K562 (cell line): ENCODE results near the gene ARHGAP24. TPM values are rescaled to one million over a fixed set of nuclear protein-coding genes. Genes with fewer than 3 reads are reported as not detected.

Source experiments
- ATAC-seq: fragments of 200-7000 bp; cut with Tn5 transposase; 3 replicates; pipeline ENCODE4 v1.9.1; 2020; ENCODE audit warnings: moderate library complexity
- BruUV-seq: library from RNA; stranded (reverse); fragments of 400-500 nt; replicated peaks from 2 replicates; lab custom pipeline; 2021; lab: Mats Ljungman, UMichigan
- CTCF ChIA-PET: fragments of 300-600 bp; formaldehyde crosslinking; extraction: SDS; loops from one replicate; lab custom pipeline; 2021; ENCODE audit warnings: low intra/inter-chr PET ratio; lab: Yijun Ruan, JAX
- POLR2A ChIA-PET: fragments of 300-600, 350-650 bp; sonication (Branson Sonifier 250); formaldehyde crosslinking; extraction: SDS; loops from one replicate; lab custom pipeline; 2021; ENCODE audit warnings: antibody characterized with exemption, inconsistent platforms; lab: Yijun Ruan, JAX
- DNase-seq, 4 experiments: peaks; one replicate each; pipeline versions ENCODE4 v3.0.0 to v3.0.0-alpha.2; 2011 to 2018; ENCODE audit warnings: low spot score in 3 of 4, mixed read lengths in 3 of 4; ENCODE audit errors: extremely low read depth in 1 of 4
- FAIRE-seq: peaks from 2 replicates; lab custom pipeline; 2011; peaks lifted over from hg19 to GRCh38; lab: Jason Lieb, UNC
- H2AFZ ChIP-seq: 2 replicates; pipeline ENCODE4 v1.6.0; 2011; ENCODE audit warnings: low read depth, low read length, control low read depth, inconsistent platforms
- H3K27ac ChIP-seq: fragments of 200-600 bp; 3 replicates; pipeline ENCODE4 v1.8.0; 2011; ENCODE audit warnings: low read depth, mild to moderate bottlenecking, control low read depth, inconsistent platforms, low read length, moderate library complexity, mixed read lengths; ENCODE audit errors: extremely low read depth
- H3K27me3 ChIP-seq, 2 experiments: fragments of 300-600 bp in 1 of 2; 2 replicates in 1 of 2; 3 replicates in 1 of 2; pipeline versions ENCODE4 v1.6.0 to v1.8.0; 2011; ENCODE audit warnings: inconsistent platforms in 2 of 2, low read length in 2 of 2, mild to moderate bottlenecking in 1 of 2, mixed read lengths in 1 of 2, moderate library complexity in 1 of 2; ENCODE audit not compliant: control insufficient read depth in 2 of 2, insufficient read depth in 2 of 2
- H3K36me3 ChIP-seq: fragments of 300-600 bp; 3 replicates; pipeline ENCODE4 v1.8.0; 2011; ENCODE audit warnings: mild to moderate bottlenecking, low read length, inconsistent platforms; ENCODE audit not compliant: control insufficient read depth, insufficient read depth
- H3K4me1 ChIP-seq, 2 experiments: fragments of 200-600 bp in 1 of 2; replicated peaks in 1 of 2; 2 replicates in 1 of 2; 3 replicates in 1 of 2; pipeline versions ENCODE4 v1.5.1 to v1.8.0; 2011; ENCODE audit warnings: inconsistent platforms in 2 of 2, low read length in 2 of 2, mild to moderate bottlenecking in 1 of 2, mixed read lengths in 1 of 2, moderate library complexity in 1 of 2; ENCODE audit not compliant: control insufficient read depth in 2 of 2, insufficient read depth in 2 of 2
- H3K4me2 ChIP-seq: 2 replicates; pipeline ENCODE4 v1.6.1; 2011; ENCODE audit warnings: low read length, control low read depth, inconsistent platforms, mixed read lengths; ENCODE audit not compliant: insufficient read depth
- H3K4me3 ChIP-seq: fragments of 200-600 bp; sonication (generic), shearing (Covaris generic); 2 replicates; pipeline ENCODE4 v1.5.1; 2016; ENCODE audit warnings: control low read depth, inconsistent platforms
- H3K79me2 ChIP-seq: fragments of 200-600 bp; 3 replicates; pipeline ENCODE4 v1.8.0; 2011; ENCODE audit warnings: low read length, inconsistent platforms; ENCODE audit not compliant: control insufficient read depth, insufficient read depth
- H3K9ac ChIP-seq, 2 experiments: 2 replicates each; pipeline versions ENCODE4 v1.6.0 to v1.6.1; 2011; ENCODE audit warnings: low read depth in 2 of 2, low read length in 2 of 2, control low read depth in 1 of 2, inconsistent platforms in 1 of 2, mild to moderate bottlenecking in 1 of 2, mixed read lengths in 1 of 2; ENCODE audit not compliant: insufficient read depth in 1 of 2
- H3K9me1 ChIP-seq: one replicate; pipeline ENCODE4 v1.6.0; 2011; ENCODE audit warnings: inconsistent platforms, mild to moderate bottlenecking, low read length, moderate library complexity; ENCODE audit not compliant: control insufficient read depth, insufficient read depth
- H3K9me3 ChIP-seq: replicated peaks from 2 replicates; pipeline ENCODE4 v1.5.1; 2011; ENCODE audit warnings: low read depth, low read length, inconsistent platforms; ENCODE audit not compliant: control insufficient read depth, insufficient read depth
- H4K20me1 ChIP-seq: replicated peaks from 2 replicates; pipeline ENCODE4 v1.6.1; 2011; ENCODE audit warnings: low read length, inconsistent platforms, mixed read lengths; ENCODE audit not compliant: control insufficient read depth, insufficient read depth
- ARID1B ChIP-seq: fragments of 450-650 bp; IDR thresholded peaks from 2 replicates; pipeline ENCODE4 v1.6.1; 2016; ENCODE audit warnings: antibody characterized with exemption, mild to moderate bottlenecking, inconsistent platforms
- ARID2 ChIP-seq: fragments of 450-650 bp; IDR thresholded peaks from 2 replicates; pipeline ENCODE4 v1.6.1; 2017; ENCODE audit warnings: antibody characterized with exemption, mild to moderate bottlenecking
- ESRRB ChIP-seq: fragments of 250-450 bp; sonication (Bioruptor Pico); IDR thresholded peaks from 2 replicates; pipeline ENCODE4 v1.5.0; 2020; ENCODE audit warnings: mild to moderate bottlenecking, moderate library complexity, borderline replicate concordance
- EZH2 ChIP-seq: IDR thresholded peaks from 2 replicates; pipeline ENCODE4 v1.6.1; 2012; ENCODE audit warnings: low read depth, mild to moderate bottlenecking, inconsistent platforms, low read length, borderline replicate concordance
- GATAD2B ChIP-seq: fragments of 450-650 bp; IDR thresholded peaks from 2 replicates; pipeline ENCODE4 v1.6.1; 2017; ENCODE audit warnings: mild to moderate bottlenecking, borderline replicate concordance
- KAT7 ChIP-seq: sonication (generic); formaldehyde crosslinking; IDR thresholded peaks from 2 replicates; pipeline ENCODE4 v1.8.0; 2022; ENCODE audit warnings: missing genetic modification reagents, mild to moderate bottlenecking, borderline replicate concordance
- KLF13 ChIP-seq: fragments of 450-650 bp; IDR thresholded peaks from 2 replicates; pipeline ENCODE4 v1.6.1; 2016; ENCODE audit warnings: missing genetic modification characterization, low read depth, mild to moderate bottlenecking, missing compliant biosample characterization, moderate library complexity, borderline replicate concordance
- MCM3 ChIP-seq: fragments of 450-650 bp; IDR thresholded peaks from 2 replicates; pipeline ENCODE4 v1.6.1; 2016
- PATZ1 ChIP-seq: fragments of 250-450 bp; sonication (Bioruptor Pico); IDR thresholded peaks from 2 replicates; pipeline ENCODE4 v1.5.0; 2020; ENCODE audit warnings: mild to moderate bottlenecking, borderline replicate concordance
- YBX1 ChIP-seq: fragments of 450-650 bp; IDR thresholded peaks from 2 replicates; pipeline ENCODE4 v1.7.1; 2016; ENCODE audit warnings: mild to moderate bottlenecking
- WGBS: fragments of 100-300 bp; shearing (Covaris generic); methylation state at CpG from one replicate; pipeline ENCODE4 v1.1.6; 2016; ENCODE audit warnings: low coverage, mixed read lengths; ENCODE audit not compliant: insufficient coverage; ENCODE audit errors: missing lambda C conversion rate; 5-methylcytosine and 5-hydroxymethylcytosine counted together
- in situ Hi-C: fragments of 300-500 bp; cut with MboI; formaldehyde crosslinking; loops from 4 replicates; pipeline ENCODE4 v1.15.0; 2018; ENCODE audit warnings: inconsistent platforms, mixed read lengths
- intact Hi-C: fragments of 100-400 bp; cut with micrococcal nuclease; formaldehyde crosslinking; loops from 2 replicates; pipeline ENCODE4 v1.14.2; 2022
- polyA plus RNA-seq, 8 experiments: library from polyadenylated mRNA; depleted of rRNA in 4 of 8; stranded (reverse) in 5 of 8; unstranded in 3 of 8; fragments of >200 nt; fragmentation: Nextera tagmentation in 2 of 8; fragmentation: Illumina TruSeq in 1 of 8; extraction: Ambion mirVana in 2 of 8; extraction: Trizol in 1 of 8; gene quantifications; 2 replicates each; pipeline versions ENCODE4 v1.2.1 to v1.2.3, GENCODE V29; 2011 to 2014; ENCODE audit warnings: inconsistent platforms in 1 of 8, missing spikeins in 1 of 8
- total RNA-seq, 7 experiments: library from RNA; depleted of rRNA in 6 of 7; stranded (reverse); fragments of >200 nt in 6 of 7; fragmentation: Illumina TruSeq in 2 of 7; extraction: Trizol in 2 of 7; gene quantifications; 2 replicates each; pipeline versions ENCODE4 v1.2.1 to v1.2.3, GENCODE V29; 2011 to 2021; ENCODE audit warnings: low replicate concordance in 1 of 7

ARHGAP24 gene
- total and polyA plus RNA-seq, 9 of the 15 experiments (the other 6 are each of a cell fraction or from before 2014, with no cell fraction given), result 8.0 to 22.6 (median 14.0) TPM

GRCh38 chr4:85430697-85431096 lies 44.3 kb upstream of the ARHGAP24 start:
- WGBS, result 2% methylated on average over 4 of the region's 5 CpGs
- CTCF ChIA-PET, result no interaction called here

More at GRCh38 chr4:85430697-85431096, 44.3 kb upstream of the ARHGAP24 start:
- Histone ChIP-seq H3K27ac (no peak overlapping the region), H3K9me3 (no peaks in the 10 kb centered on the region), H3K4me1 (no peaks in the 10 kb centered on the region), H4K20me1 (no peaks in the 10 kb centered on the region), H3K27me3 (peaks cover 0 to 4% of the 10 kb centered on the region in 2 experiments; a peak in 2 of 5 replicates), H3K9me1 (no peaks in the 10 kb centered on the region), H3K4me2 (no peak overlapping the region), H2AFZ (no peak overlapping the region), H3K79me2 (no peaks in the 10 kb centered on the region), H3K9ac (no peak overlapping the region), H3K4me3 (no peak overlapping the region), H3K36me3 (no peaks in the 10 kb centered on the region)
- intact Hi-C loops, result no loop called here
- DNase-seq (no peak), ATAC-seq (no peak), FAIRE-seq (no peak)
- POLR2A ChIA-PET, result no interaction called here
- BruUV-seq, result no TSS peak
- in situ Hi-C loops, result no loop called here
- no peak for TF ChIP-seq KLF13
- no peak for TF ChIP-seq KAT7 (CRISPR knock-in tag)
- no peak for TF ChIP-seq ARID2
- no peak for TF ChIP-seq YBX1
- TF ChIP-seq GATAD2B, result no peak
- TF ChIP-seq MCM3, result no peak
- no peak for TF ChIP-seq EZH2
- TF ChIP-seq PATZ1 (CRISPR knock-in tag), result no peak
- no peak for TF ChIP-seq ESRRB
- TF ChIP-seq ARID1B, result no peak
